NCI-H524 treated with DMSO at 0.1 percent for 48 hours (cell line): ENCODE results near the gene ABLIM1.
A peak's percentile ranks its signal among the peaks of the same experiment; 100 is the strongest.

Experiments
- DNase-seq: peaks from one replicate; lab custom pipeline; 2025; lab: John Stamatoyannopoulos, UW

Gene ABLIM1

DNA sequence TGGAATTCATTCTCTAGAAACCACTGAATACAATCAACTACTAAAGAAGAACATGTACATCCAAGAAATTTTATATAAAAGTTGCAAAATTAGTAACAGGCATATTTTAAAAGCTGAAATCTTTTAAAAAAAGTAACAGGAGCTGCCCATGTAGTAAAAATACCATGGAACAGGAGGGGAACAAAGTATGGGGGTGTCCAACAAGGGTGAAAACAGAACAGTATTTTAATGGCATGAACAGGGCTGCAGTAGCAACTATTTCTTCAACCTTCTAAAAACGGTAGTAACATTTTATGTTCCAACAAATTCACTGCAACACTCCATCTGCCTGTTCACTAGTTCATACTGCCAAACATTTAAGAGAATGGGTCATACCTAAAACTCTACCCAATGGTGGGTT, 77.0 kb downstream of the ABLIM1 start:
- DNase-seq, result no peak

DNA sequence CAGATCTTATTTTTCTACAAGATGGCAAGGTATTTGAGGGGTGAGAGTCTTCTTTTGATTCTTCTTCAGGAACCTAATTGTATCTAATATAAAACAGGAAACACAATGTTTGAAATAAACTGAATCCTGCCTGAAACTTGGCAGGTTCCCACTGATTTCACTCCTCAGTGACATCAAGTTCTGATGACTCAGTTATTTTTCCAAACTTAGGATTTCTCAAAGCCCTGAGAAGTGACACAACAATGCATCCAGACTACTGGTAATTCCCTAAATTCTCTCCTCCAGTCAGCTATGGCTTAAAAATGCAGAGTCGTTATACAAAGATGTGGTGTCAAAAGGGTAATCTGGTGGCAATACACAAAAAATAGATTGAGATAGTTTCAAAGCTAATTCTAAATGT, 80.9 kb downstream of the ABLIM1 start:
- DNase-seq, result no peak

DNA sequence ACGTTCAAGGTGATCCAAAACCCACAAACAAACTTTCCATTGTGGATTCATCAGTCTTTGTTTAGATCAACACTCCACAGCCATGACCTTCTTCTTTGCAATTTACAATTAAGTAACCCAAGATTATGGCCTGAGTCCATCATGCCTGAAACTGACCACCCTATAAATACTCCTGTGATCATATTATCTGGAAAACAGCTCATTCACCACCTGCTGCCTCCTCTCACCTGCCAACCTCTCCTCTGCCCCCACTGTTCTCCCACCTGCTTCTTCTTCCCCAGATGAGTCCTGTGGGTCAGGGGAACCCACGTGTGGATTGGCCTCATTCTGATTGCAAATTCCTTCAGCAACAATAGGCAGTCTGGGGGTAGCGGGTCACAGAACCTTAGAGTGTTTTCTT, 81.4 kb downstream of the ABLIM1 start:
- no peak for DNase-seq

DNA sequence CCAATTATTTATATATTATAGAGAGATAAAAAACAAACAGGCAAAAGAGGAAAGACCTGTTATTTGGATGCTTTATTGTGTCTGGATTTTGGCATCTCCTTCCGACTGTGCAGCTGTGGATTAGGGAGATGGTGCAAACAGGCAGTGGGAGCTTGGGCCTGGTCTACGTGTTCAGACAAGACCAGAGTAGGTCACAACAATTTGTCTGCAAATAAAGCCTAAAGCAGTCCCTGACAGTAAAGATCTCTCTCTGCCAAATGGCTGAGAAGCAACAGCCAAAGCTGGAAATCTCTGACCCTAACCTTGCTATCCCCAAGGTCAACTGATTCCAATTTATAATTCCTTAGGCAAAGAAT, 82.0 kb downstream of the ABLIM1 start:
- no peak for DNase-seq

DNA sequence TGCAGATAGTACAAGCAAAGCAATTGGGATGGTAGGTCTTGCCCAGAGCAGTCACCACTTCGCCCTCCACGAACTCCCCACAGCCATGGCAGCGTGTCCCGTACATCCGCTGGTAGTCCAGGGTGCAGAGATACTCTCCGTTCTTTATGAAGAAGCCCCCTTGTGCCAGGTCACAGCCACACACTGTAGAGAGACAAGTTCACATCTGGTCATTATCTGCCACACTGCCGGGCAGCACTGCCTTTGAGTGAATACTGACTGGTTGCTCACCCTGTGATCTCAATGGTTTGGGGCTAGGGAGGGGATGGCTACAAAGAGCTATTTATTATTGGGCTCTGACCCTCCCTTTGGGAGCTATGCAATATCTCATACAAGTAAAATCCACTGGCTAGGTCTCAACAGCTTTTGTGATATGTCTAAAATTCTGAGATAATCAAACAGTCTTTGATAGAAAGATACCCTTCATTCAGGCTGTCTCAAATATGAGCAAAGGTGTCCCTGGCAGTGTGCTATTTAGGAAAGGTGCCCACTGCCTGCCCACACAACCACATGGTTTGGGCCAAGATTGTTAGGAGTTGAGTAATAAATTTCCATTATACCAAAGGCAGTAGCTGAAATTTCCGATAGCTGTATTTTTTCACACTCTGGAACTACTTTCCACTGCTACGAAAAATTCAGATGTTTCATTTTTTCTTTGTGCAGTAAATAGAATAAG, 82.5 kb downstream of the ABLIM1 start:
- DNase-seq, result no peak

DNA sequence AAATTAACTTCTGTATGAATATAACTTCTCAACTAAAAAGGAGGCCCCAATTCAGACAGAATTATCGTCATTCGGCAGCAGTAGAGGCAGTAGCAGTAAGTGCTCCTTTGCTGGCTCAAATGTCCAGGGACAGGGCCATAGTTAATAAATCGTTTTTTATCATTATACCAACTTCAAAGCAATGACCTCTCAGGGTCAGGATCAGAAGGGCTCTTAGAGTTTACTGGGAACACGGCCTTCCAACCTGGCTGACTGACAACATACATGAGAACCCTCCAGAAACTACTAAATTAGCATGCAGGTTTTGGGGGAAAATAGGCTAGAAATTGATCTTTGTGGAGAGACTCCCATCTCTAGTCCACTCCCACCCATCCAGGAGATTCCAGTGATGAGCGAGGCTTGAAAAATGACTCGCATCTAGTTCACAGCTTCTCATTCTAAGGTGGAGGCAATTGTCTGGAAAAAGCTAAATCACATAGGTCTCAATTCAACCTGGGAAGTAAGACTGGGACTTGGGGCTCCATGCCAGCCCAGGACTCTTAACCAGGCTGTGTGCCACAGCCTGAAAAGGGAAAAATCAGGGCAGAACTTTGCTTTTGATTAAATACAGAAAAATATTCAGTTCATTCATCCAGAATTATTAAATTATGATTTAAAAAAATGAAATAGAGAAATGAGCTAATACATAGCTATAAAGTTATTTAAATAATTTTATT, 84.6 kb downstream of the ABLIM1 start:
- DNase-seq, result no peak

DNA sequence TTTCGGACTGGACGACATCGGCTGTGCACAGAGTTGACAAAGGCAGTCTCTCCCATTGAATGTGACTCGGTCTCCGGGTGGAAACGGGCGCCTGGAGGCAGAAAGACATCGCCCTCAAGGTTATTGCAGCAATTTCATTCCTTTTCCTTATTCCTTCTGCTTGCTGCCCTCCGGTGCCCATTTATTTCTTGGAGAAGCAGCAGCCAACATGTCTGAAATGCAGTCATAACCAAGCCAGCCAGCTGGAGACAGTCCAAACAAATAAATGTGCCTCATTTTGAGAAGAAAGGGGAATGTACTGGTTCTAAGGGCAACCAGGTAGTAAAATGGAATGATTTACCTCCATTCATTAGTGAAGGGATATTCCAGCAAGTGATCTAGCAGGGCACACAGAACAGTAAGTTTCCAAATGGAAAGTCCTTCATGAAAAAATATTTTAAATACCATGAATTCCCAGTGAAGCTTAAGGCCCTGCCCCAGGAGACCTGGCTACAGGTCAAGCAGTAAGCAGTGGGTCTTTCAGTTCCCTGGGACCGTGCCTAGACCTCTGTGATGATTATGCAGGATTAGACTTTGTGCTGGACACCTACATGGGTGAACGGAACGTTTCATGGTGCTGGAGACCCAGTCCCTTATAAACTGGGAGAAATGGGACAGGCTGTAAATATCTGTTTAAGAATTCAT, 86.6 kb downstream of the ABLIM1 start:
- no peak for DNase-seq

DNA sequence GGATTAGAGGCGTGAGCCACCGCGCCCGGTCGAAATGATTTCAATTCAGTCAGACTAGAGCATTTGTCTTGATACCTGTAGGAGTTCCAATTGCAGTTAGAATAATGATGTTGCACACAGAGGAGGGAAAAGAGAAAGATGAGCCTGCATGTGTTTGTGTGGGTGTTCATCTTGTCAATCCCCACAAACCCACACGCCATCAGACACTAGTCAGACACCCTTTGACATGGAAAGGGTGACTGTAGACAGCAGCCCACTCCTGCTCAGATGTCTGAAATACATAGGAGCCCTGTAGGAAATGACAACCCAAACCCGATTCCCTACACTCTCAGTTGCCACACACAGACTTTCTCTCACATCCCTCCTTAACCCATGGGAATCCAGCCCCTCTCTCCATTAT, 92.0 kb downstream of the ABLIM1 start:
- DNase-seq, result no peak

DNA sequence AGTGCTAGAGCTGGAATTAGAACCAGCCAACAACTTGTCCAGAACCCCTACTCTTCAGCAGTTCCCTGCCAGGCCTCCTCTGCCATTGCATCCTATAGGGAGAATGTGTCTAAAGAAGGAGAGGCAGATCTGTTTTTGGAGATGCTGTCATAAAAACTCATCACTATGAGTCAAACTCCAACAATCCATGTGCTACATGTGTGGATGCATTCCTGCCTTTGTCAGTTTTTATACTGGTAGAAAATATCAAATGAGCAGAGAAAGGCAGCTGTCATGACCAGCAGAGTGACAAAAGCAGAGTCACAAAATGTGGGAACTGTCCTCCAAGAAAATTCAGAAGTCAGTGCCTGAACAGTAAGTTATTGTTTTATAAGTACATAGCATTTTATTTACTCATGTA, 93.0 kb downstream of the ABLIM1 start:
- no peak for DNase-seq

DNA sequence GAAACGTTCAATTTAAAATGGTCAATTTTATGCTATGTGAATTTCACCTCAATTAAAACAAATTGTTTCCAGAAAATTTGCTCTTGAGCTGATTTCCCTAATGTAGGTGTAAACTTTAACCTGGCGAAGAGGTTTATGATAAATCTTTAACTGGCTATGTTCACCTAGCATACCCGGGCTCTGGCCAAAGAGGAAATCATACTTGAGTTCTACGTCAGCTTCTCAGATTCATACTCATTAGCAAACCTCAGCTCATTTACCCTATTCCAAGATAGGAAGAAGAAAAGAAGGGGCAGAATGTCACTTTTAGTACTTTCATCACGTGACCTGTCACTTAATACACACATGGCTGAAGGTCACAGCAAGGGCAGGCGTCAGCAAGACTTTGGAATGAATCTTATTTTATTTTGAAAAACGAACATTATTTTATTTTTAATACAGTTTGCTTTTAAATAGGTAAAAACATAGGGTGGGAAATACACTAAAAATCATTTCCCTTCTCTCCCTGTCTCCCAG, 97.0 kb downstream of the ABLIM1 start:
- no peak for DNase-seq

DNA sequence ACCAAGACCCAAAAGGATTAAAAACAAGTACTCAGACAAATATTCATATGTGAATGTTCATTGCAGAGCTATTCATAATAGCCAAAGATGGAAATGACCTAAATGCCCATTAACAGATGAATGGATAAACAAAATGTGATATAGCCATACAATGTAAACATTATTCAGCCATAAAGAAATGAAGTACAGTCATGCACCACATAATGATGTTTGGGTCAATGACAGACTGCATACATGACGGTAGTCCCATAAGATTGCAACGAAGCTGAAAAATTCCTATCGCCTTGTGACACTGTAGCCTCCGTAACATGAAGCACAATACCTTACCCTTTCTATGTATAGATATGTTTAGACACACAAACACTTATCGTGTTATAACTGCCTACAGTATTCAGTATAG, 97.9 kb downstream of the ABLIM1 start:
- DNase-seq, result no peak

DNA sequence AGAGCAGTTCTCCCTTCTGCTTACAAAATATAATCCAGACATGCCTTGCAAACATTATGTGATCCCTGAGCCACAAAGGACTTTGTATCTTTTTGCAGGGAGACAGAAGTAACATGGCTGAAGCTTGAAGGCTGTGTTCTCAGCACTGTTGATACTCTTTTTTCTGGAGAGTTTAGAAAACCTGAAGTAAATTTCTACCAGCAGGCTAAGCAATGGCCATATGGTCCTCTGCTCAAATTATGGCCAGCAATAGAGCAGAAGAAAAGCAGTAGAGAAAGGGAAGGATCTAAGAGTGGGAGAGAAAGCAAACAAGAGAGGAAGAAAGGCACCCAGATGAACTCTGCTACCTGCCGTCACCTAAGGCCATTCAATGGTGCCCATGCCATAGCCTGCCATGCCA, 98.4 kb downstream of the ABLIM1 start:
- no peak for DNase-seq

DNA sequence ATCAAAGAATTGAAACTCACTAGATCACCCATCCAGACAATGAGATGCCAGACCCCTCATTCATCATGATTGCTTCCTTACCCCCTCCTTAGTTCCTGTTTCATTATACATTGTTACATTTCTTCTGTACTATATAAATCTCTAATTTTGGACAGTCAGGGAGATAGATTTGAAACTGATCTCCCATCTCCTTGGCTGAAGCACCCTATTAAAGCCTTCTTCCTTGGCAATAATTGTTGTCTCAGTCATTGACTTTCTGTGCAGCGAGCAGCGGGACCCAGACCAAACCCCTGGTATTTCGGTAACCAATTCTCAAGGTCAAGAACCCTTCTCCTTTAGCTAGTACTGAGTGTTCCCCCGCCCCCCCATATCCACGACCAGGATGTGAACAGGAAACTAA, 100.2 kb downstream of the ABLIM1 start:
- DNase-seq, result no peak

DNA sequence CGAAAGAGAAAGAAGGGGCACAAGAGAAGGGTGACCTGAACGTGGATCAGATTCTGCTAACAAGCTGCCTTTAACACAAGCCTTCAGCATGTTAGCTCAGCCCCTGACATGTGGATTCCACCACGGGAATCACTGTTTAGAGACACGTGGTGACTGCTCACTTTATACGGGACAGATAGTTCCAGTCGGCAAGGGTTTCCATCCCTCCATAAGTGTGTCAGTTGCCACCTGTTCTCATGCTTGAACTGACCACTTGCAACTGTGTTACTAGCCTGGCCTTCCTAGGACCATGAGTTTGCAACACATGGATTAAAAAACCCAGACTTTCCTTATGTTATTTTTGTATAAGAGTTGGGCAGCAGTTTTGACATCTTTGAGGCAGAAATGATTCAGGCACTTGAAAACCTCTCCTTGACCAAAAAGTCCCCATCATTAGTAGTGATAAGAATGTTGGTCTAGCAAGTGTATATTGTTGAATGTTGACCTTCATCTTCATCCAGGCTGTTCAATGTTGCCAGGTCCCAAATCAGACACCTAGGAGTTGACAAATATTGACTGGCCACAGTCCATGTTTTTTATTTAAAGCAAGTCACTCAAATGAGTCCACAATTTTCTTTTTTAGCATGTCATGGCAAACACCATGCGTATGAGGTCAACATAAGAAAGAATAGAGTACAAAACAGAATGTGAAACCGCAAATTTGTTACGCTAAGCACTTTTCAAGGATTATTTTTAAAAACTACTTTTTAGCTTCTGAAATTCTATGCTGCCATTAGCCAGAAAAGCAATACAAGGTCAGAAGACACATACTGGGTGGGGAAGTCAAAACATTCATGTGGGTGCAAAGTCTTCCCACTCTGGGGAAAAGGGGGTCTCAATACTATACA, 101.6 kb downstream of the ABLIM1 start:
- no peak for DNase-seq

DNA sequence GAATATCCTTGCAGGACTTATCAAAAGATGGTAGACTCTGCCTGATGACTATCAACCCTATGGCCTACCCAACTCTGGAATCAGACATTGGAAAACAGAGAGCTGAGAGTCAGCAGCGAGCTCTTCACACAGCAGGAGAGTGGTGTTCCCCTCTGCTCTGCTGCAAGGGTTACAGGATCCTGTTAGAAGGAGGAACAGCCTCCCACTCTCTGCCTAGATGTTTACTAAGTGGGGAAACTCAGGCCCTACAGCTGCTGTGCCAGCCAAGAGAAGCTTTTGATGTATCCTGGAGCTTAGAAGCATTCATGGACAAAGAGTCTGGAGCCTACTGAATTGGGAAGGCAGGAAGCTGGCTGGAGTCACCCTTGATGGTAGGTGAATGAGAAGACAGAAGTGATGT, 104.6 kb downstream of the ABLIM1 start:
- DNase-seq, result no peak

DNA sequence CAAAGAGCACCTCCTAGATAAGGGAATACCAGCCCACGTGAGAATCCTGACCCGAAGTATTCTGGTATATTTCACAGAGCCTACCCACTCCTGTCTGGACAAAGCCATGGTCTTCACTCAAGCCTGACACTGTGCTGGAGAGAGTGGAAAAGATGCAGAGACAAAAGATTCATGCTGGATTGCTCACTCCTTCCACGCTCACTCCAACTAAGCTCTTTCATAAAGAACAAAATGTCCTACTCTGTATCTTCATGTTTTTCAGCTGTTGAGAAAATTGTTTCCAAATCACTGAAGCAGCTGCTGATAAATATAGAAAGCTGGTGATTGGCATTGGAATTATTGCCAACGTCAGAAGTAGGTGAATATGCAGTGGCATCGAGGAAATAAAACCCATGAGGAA, 106.0 kb downstream of the ABLIM1 start:
- no peak for DNase-seq

DNA sequence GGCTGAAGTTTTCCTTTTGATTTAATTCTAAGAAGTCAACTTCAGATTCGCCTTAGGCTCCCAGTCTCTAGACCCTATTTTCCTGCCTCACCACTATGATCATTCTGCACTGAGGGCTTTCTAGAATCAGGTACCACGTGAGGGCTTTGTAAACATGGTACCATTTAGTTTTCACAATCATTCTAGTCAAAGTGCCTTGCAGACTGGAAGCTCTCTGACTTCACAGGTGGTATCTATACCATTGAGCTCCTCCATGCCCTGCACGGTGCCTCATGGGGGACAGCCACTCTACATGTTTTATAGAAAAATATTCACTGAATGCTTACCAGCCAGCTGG, 106.5 kb downstream of the ABLIM1 start:
- DNase-seq, result no peak

DNA sequence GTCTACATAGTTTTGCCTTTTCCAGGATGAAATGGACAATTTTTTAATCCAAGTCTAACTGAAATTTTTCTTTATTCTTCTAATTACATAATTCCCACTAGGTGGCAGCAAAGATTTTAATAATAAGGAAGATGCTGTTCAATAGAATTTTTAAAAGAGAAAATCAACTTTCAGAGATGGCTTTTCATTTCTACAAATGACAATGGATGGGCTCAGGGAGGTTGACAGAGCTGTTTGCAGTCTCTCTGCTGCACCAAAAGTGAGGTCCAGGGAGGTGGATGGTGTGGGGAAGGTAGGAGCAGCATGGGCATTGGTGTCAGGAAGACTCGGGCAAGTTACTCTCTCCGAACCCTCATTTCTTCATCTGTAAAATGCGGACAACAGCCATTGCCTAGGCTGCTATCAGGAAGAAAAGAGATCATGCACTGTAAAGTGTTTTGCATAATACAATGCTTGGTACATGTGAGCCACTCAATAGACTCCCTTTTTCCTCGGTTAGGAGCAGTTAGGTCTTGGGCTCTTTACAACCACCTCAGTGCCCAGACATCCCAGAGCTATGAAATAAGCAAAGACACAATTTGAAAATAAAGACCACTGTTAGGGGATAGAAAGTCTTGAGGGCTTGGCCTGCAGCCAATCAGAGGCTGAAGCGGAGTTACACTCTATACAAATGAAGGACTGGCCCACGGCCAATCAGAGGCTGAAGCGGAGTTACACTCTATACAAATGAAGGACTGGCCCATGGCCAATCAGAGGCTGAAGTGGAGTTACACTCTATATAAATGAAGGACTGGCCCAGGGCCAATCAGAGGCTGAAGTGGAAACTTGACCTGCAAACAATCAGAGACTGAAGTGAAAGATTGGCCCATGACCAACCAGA, 107.1 kb downstream of the ABLIM1 start:
- peak; percentile 9 for DNase-seq

DNA sequence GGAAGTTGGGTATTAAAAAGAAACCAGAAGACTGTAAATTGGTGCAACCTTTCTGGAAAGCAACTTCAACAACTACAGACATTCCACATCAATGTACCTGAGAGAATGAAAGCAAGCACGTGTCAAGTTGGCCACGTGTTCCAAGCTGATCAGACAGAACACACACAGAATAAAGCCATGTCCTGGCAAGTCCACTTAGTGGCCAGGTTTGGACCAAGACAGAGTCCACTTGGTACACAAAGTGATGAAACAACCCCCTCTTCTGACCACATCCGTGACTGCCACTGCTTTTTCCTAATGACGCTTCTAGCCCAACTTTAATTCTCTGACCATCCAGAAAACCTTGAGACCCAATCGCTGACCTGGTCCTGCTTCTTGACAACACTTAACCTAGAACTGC, 109.4 kb downstream of the ABLIM1 start:
- no peak for DNase-seq

DNA sequence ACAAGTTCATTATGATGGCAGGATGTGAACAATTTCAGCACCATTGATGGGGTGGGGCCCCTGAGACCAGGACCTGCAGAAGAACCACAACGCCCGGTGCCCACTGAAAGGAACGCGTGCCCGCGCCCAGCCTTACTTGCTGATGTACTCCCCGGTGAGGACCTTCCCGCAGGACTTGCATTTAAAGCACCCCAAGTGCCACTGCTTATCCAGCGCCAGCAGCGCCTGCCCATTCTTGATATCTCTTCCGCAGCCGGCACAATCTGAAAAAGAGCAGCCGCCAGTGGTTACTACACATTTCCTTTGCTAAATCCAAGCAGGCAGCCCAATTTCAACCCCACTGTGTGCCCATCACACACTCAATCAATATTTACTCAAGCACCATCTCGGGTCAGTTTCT, 110.6 kb downstream of the ABLIM1 start:
- DNase-seq, result no peak

DNA sequence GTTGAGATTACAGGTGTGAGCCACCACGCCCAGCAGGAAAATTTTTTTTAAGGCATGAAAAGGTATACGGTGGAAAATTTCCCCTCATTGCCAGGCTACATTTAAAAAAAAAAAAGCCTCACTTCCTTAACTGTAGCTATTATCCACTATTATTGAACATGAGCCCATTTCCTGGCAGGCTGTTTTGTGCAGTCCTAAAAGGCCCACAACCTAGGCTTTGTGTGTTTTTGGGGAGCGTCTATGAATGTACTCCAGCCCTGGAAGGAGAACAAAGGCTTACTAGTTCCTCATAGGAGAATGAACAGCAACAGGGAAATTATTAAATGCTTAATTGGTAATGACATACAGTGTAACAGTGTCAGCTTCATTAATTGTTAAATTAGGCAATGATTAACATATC, 111.0 kb downstream of the ABLIM1 start:
- no peak for DNase-seq
